ENCODE measurements around the gene EIF3L. TPM values are rescaled to one million over a fixed set of nuclear protein-coding genes. Genes with fewer than 3 reads are reported as not detected.
A peak's percentile ranks its signal among the peaks of the same experiment; 100 is the strongest.

Gene EIF3L
- total RNA-seq, 3 donors from 2014 or later (not counting 1 experiment from before 2014, with no cell fraction given): 276 to 295 (median 291) TPM

DNA sequence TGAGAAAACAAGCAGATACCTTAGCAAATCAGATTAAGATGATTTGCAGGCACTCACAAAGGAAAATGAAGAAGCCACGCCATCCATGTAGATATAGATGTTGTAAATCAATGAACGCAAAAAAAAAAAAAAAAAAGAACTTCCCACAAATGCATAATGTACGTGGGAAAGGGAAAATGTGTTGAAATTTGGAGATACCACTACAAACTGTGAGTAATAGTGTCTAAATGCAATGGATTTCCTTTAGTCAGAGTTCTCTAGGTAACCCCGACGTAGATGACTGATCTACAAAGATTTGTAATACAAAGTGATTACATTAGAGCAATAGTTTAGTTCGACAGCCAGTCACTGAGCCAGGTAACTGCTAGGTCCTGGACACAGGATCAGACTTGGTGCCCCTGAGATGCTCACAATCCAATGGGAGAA is 4.3 kb upstream of the EIF3L start:
- Histone ChIP-seq H3K9me3 (ENCODE audit: control insufficient read depth, insufficient read depth, low read length) (no peaks in the 10 kb centered on the region), H3K4me3 (ENCODE audit: low read length) (peak overlapping the region; percentile 43), H3K36me3 (ENCODE audit: control insufficient read depth, insufficient read depth, low read length) (peaks cover 2% of the 10 kb centered on the region), H3K27me3 (ENCODE audit: control insufficient read depth, insufficient read depth, low read length) (no peaks in the 10 kb centered on the region), H3K27ac (ENCODE audit: low read length) (peak overlapping the region; percentile 70), H3K4me1 (ENCODE audit: control insufficient read depth, insufficient read depth, low read length) (peaks cover 28% of the 10 kb centered on the region)
- Mint-ChIP-seq H3K27me3 (ENCODE audit: low read depth in 2 of 2) (no peaks in the 10 kb centered on the region), H3K27ac (peak overlapping the region; percentile 87 to 88), H3K36me3 (no peaks in the 10 kb centered on the region), H3K4me1 (peaks cover 25 to 29% of the 10 kb centered on the region in 2 donors), H3K4me3 (peak overlapping the region; percentile 84), H3K9me3 (no peaks in the 10 kb centered on the region)
- intact Hi-C loops (cut with micrococcal nuclease): loop anchor here (5.0 to 10.0 kb wide), 2 partner anchors 38 to 210 kb away; partner anchors contain the start of genes GCAT and SH3BP1
- 95% methylated on average over 4 of the region's 6 CpGs for WGBS (ENCODE audit: insufficient coverage)
- no peak for ATAC-seq
- TF ChIP-seq, protein P1, sequence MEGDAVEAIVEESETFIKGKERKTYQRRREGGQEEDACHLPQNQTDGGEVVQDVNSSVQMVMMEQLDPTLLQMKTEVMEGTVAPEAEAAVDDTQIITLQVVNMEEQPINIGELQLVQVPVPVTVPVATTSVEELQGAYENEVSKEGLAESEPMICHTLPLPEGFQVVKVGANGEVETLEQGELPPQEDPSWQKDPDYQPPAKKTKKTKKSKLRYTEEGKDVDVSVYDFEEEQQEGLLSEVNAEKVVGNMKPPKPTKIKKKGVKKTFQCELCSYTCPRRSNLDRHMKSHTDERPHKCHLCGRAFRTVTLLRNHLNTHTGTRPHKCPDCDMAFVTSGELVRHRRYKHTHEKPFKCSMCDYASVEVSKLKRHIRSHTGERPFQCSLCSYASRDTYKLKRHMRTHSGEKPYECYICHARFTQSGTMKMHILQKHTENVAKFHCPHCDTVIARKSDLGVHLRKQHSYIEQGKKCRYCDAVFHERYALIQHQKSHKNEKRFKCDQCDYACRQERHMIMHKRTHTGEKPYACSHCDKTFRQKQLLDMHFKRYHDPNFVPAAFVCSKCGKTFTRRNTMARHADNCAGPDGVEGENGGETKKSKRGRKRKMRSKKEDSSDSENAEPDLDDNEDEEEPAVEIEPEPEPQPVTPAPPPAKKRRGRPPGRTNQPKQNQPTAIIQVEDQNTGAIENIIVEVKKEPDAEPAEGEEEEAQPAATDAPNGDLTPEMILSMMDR (IDR thresholded peaks at IDR 0.05): no peak
- DNase-seq: no peak

DNA sequence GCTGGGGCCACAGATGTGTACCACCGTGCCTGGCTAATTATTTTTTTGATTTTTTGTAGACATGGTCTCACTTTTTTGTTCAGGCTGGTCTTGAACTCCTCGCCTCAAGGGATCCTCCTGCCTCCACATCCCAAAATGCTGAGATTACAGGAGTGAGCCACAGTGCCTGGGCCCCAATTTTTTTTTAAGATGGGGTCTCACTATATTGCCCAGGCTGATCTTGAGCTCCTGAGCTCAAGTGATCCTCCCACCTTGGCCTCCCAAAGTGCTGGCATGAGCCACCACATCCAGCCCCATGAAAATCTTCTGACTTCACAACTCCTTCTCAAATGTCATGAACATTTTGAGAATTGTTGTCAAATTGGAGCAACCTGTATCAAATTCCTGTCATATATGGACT is 2.8 kb upstream of the EIF3L start:
- Histone ChIP-seq H3K36me3 (ENCODE audit: control insufficient read depth, insufficient read depth, low read length) (peaks cover 5% of the 10 kb centered on the region), H3K27ac (ENCODE audit: low read length) (no peak overlapping the region), H3K9me3 (ENCODE audit: control insufficient read depth, insufficient read depth, low read length) (no peaks in the 10 kb centered on the region), H3K4me3 (ENCODE audit: low read length) (no peak overlapping the region), H3K4me1 (ENCODE audit: control insufficient read depth, insufficient read depth, low read length) (peaks cover 34% of the 10 kb centered on the region), H3K27me3 (ENCODE audit: control insufficient read depth, insufficient read depth, low read length) (no peaks in the 10 kb centered on the region)
- Mint-ChIP-seq H3K27ac (no peak overlapping the region), H3K36me3 (no peaks in the 10 kb centered on the region), H3K4me3 (no peak overlapping the region), H3K27me3 (ENCODE audit: low read depth in 2 of 2) (no peaks in the 10 kb centered on the region), H3K9me3 (no peaks in the 10 kb centered on the region), H3K4me1 (peaks cover 34 to 39% of the 10 kb centered on the region in 2 donors)
- 96% methylated on average over 2 of the region's 2 CpGs for WGBS (ENCODE audit: insufficient coverage)
- DNase-seq (no peak), ATAC-seq (no peak)
- intact Hi-C loops (cut with micrococcal nuclease): loop anchor here (10.0 kb wide), 1 partner anchor 212 kb away; the partner anchor contains the start of gene SH3BP1
- TF ChIP-seq, protein P1 (IDR thresholded peaks at IDR 0.05): no peak

DNA sequence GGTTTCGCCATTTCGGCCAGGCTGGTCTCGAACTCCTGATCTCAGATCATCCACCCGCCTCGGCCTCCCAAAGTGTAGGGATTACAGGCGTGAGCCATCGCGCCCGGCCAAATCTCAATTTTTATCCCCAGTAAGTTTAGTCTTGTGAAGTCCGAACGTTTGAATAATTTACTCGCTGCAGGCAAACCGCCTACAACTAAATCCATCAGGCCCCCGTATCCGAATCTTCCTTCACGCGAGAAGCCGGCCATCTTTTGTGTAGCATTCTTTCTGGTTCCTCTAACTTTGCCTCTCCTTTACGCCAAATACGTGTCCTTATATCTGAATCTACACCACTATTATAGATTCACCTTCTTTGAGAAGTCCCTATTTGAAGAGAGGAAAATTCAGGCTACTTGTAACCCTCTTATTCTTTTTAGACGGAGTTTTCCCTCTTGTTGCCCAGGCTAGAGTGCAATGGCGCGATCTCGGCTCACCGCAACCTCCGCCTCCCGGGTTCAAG is 581 bp upstream of the EIF3L start:
- Histone ChIP-seq H3K4me3 (ENCODE audit: low read length) (peak overlapping the region; percentile 57), H3K27ac (ENCODE audit: low read length) (peak overlapping the region; percentile 88), H3K4me1 (ENCODE audit: control insufficient read depth, insufficient read depth, low read length) (peaks cover 24% of the 10 kb centered on the region), H3K27me3 (ENCODE audit: control insufficient read depth, insufficient read depth, low read length) (no peaks in the 10 kb centered on the region), H3K9me3 (ENCODE audit: control insufficient read depth, insufficient read depth, low read length) (no peaks in the 10 kb centered on the region), H3K36me3 (ENCODE audit: control insufficient read depth, insufficient read depth, low read length) (peaks cover 21% of the 10 kb centered on the region)
- peak overlapping the region; percentile 99 for H3K4me3 Mint-ChIP-seq
- TF ChIP-seq, protein P1 (IDR thresholded peaks at IDR 0.05): no peak
- H3K9me3 Mint-ChIP-seq: no peaks in the 10 kb centered on the region
- peak overlapping the region; percentile 99 for H3K27ac Mint-ChIP-seq
- H3K27me3 Mint-ChIP-seq (ENCODE audit: low read depth in 2 of 2): no peaks in the 10 kb centered on the region
- H3K4me1 Mint-ChIP-seq: peaks cover 25 to 41% of the 10 kb centered on the region in 2 donors
- H3K36me3 Mint-ChIP-seq: no peaks in the 10 kb centered on the region
- intact Hi-C loops (cut with micrococcal nuclease): loop anchor here (10.0 kb wide), 1 partner anchor 214 kb away; the partner anchor contains the start of gene SH3BP1
- DNase-seq (peak in 1 of 2 donors; percentile 58), ATAC-seq (no peak)
- WGBS (ENCODE audit: insufficient coverage): 34% methylated on average over 25 of the region's 27 CpGs

DNA sequence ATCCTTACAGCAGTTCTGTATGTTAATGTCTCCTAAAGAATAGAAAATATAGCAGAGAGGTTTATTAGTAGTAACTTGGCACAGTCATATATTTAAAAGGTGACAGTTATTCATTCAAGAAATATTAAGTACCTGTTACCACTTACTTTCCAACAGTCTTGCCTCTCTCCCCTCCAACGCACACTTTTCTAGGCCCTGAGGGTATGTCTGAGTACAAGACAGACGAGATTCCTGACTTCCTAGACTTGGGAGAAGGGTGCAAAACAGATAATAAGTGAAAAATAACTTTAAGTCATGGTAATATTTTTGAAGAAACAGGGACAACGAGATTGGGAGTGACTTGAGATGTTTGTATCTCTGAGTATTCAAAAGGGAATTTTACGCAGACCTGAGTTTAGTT is 1.6 kb downstream of the EIF3L start:
- H3K4me3 ChIP-seq (ENCODE audit: low read length): no peak overlapping the region
- peak overlapping the region; percentile 35 for H3K4me3 Mint-ChIP-seq
- H3K4me1 Mint-ChIP-seq: peaks cover 33 to 54% of the 10 kb centered on the region in 2 donors
- intact Hi-C loops (cut with micrococcal nuclease): no loop called here
- H3K4me1 ChIP-seq (ENCODE audit: control insufficient read depth, insufficient read depth, low read length): peaks cover 20% of the 10 kb centered on the region
- H3K27me3 Mint-ChIP-seq (ENCODE audit: low read depth in 2 of 2): no peaks in the 10 kb centered on the region
- DNase-seq (no peak), ATAC-seq (no peak)
- peaks cover 19% of the 10 kb centered on the region for H3K36me3 Mint-ChIP-seq
- no peaks in the 10 kb centered on the region for H3K9me3 Mint-ChIP-seq
- H3K27me3 ChIP-seq (ENCODE audit: control insufficient read depth, insufficient read depth, low read length): no peaks in the 10 kb centered on the region
- TF ChIP-seq, protein P1 (IDR thresholded peaks at IDR 0.05): no peak
- 93% methylated on average over 4 of the region's 4 CpGs for WGBS (ENCODE audit: insufficient coverage)
- H3K27ac ChIP-seq (ENCODE audit: low read length): no peak overlapping the region
- H3K36me3 ChIP-seq (ENCODE audit: control insufficient read depth, insufficient read depth, low read length): peaks cover 34% of the 10 kb centered on the region
- H3K9me3 ChIP-seq (ENCODE audit: control insufficient read depth, insufficient read depth, low read length): no peaks in the 10 kb centered on the region
- no peak overlapping the region for H3K27ac Mint-ChIP-seq
